Measurements from ENCODE around the gene EPHA10. TPM values are rescaled to one million over a fixed set of nuclear protein-coding genes. Genes with fewer than 3 reads are reported as not detected.
"Not testable (repeated sequence)": the region's sequence is repeated elsewhere in the genome, so short reads cannot be mapped to it uniquely, and the experiment has no call there.

The EPHA10 gene
- total RNA-seq, 4 donors from 2014 or later, result 0.17 TPM; not detected in 3

DNA sequence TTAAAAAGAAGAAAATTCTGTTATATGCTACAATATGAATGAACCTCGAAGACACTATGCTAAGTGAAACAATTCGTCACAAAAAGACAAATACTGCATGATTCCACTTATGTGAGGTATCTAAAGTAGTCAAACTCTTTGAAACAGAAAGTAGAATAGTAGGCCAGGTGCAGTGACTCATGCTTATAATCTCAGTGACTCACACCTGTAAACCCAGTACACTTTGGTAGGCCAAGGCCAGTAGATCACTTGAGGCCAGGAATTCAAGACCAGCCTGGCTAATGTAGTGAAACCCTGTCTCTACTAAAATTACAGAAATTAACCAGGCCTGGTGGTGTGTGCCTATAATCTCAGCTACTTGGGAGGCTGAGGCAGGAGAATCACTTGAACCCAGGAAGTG, 25.7 kb downstream of the EPHA10 start:
- intact Hi-C loops (cut with DNase I; ENCODE audit: low total_unique reads), result no loop called here
- Histone ChIP-seq H3K27me3 (peaks cover 8 to 15% (median 15%) of the 10 kb centered on the region in 3 donors), H3K36me3 (no peaks in the 10 kb centered on the region), H3K9me3 (no peaks in the 10 kb centered on the region), H3K27ac (no peak overlapping the region), H3K4me1 (no peaks in the 10 kb centered on the region), H3K4me3 (no peak overlapping the region)
- DNase-seq (no peak), ATAC-seq (no peak)
- TF ChIP-seq, protein P1, sequence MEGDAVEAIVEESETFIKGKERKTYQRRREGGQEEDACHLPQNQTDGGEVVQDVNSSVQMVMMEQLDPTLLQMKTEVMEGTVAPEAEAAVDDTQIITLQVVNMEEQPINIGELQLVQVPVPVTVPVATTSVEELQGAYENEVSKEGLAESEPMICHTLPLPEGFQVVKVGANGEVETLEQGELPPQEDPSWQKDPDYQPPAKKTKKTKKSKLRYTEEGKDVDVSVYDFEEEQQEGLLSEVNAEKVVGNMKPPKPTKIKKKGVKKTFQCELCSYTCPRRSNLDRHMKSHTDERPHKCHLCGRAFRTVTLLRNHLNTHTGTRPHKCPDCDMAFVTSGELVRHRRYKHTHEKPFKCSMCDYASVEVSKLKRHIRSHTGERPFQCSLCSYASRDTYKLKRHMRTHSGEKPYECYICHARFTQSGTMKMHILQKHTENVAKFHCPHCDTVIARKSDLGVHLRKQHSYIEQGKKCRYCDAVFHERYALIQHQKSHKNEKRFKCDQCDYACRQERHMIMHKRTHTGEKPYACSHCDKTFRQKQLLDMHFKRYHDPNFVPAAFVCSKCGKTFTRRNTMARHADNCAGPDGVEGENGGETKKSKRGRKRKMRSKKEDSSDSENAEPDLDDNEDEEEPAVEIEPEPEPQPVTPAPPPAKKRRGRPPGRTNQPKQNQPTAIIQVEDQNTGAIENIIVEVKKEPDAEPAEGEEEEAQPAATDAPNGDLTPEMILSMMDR (IDR thresholded peaks at IDR 0.05 in 4 of 5, conservative IDR thresholded peaks at IDR 0.05 in 1 of 5), result no peak
- TF ChIP-seq POLR2A (IDR thresholded peaks at IDR 0.05), result no peak
- in situ Hi-C loops (cut with MboI; ENCODE audit: low sequenced_read_pairs in 4 of 4), result no loop called here

DNA sequence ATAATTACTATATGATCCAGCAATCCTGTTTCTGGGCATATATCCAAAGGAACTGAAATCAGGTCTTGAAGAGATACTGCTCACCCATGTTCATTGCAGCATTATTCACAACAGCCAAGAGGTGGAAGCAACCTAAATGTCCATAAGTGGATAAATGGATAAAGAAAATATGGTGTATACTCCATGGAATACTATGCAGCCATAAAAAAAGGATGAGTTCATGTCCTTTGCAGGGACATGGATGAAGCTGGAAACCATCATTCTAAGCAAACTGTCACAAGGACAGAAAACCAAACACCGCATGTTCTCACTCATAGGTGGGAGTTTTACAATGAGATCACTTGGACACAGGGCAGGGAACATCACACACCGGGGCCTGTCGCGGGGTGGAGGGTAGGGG, 26.3 kb downstream of the EPHA10 start:
- in situ Hi-C loops (cut with MboI; ENCODE audit: low sequenced_read_pairs in 4 of 4); H3K36me3 ChIP-seq; H3K4me1 ChIP-seq; H3K4me3 ChIP-seq; ATAC-seq; DNase-seq; H3K27ac ChIP-seq; intact Hi-C loops (cut with DNase I; ENCODE audit: low total_unique reads); H3K9me3 ChIP-seq: not testable (repeated sequence)
- peaks cover 8 to 15% (median 15%) of the 10 kb centered on the region in 3 donors for H3K27me3 ChIP-seq

DNA sequence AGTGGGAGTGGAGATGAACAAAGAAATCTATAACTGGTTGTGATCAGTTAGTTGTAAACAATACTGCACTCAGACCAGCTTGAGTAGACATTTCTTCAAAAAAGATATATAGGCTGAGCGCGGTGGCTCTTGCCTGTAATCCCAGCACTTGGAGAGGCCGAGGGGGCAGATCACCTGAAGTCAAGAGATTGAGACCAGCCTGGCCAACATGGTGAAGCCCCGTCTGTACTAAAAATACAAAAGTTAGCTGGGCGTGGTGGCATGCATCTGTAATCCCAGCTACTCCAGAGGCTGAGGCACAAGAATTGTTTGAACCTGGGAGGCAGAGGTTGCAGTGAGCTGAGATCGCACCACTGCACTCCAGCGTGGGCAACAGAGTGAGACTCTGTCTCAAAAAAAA, 26.9 kb downstream of the EPHA10 start:
- H3K36me3 ChIP-seq; ATAC-seq; H3K4me1 ChIP-seq; H3K27ac ChIP-seq; in situ Hi-C loops (cut with MboI; ENCODE audit: low sequenced_read_pairs in 4 of 4); H3K4me3 ChIP-seq; intact Hi-C loops (cut with DNase I; ENCODE audit: low total_unique reads); H3K9me3 ChIP-seq; DNase-seq: not testable (repeated sequence)
- peaks cover 8 to 15% (median 15%) of the 10 kb centered on the region in 3 donors for H3K27me3 ChIP-seq

DNA sequence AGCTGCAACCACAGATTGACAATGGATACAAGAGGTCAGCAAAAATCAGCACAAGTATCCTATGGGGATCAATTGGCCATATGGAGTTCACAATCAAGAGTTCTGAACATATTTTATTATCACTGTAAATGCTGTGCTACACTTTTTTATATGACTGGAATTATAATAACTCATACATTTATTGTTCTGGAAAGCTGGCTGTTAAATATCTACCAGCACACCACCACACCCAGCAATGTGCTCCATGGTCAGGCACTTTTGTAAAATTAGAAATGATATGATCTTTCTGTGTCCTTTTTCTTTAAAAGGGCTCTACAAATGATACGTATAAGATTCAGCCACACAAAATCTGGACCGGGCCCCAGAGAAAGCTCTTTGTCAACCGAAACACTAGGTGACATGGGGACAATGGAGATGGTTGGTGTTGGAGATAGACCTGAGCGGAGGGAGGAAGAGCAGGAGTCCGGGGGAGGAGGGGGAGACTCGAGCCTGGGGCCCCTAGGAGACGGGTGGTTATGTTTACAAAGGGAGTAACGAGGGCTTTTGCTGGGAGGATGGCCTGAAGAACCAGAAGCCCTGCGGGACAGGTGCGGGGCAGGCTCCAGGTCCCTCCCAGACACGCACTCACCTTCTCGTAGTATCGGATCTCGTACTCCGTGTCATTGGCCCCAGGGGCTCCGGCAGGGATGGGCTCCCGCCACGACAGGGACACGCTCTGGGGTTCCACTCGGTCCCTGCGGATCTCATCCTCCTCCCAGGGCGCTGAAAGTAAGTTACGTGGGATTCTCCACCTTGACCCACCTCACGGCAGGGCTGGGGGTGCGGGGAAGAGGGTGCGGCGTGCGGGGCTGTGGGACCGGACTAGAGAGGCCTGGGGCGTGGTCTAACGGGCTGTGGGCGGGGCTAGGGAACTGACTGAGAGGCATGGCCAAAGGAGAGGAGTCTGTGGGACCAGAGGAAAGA, 30.0 kb downstream of the EPHA10 start:
- ATAC-seq, result no peak
- Histone ChIP-seq H3K4me1 (no peaks in the 10 kb centered on the region), H3K9me3 (no peaks in the 10 kb centered on the region), H3K36me3 (no peaks in the 10 kb centered on the region), H3K27me3 (peaks cover 8 to 18% (median 12%) of the 10 kb centered on the region in 3 donors), H3K27ac (no peak overlapping the region), H3K4me3 (no peak overlapping the region)
- TF ChIP-seq, protein P1 (IDR thresholded peaks at IDR 0.05 in 4 of 5, conservative IDR thresholded peaks at IDR 0.05 in 1 of 5), result no peak
- no peak for TF ChIP-seq POLR2A (IDR thresholded peaks at IDR 0.05)
- DNase-seq, result no peak
- in situ Hi-C loops (cut with MboI; ENCODE audit: low sequenced_read_pairs in 4 of 4), result no loop called here
- intact Hi-C loops (cut with DNase I; ENCODE audit: low total_unique reads), result no loop called here

DNA sequence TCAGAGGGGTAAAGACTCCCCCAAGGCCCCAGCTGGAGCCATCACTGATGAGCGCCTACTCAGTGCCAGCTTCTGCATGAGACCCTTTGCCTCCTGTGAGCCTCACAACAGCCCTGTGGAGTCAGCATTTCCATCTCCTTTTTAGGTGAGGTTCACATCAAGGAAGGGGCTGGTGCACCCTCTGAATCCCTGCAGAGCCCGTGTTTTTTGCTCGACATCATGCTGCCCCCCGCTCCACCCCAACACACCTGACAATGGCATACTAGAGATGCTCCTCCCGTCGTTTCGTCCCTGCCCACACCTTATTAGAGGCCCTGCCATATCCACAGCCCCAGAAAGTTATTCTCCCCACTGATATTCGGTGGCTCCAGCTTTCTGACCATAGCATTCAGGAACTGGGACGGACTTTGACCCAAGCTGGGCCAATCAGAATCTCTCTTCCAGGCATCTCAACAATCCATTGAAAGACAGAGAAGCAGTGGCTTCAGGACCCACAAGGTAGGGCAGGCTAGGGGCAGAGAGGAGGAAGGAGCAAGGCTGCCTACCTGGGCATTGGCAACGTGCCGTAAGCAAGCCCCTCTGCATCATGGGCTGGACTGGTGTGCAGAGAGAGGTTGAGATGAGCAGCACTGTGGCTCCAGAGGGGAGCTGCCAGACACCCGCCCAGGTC, 32.7 kb downstream of the EPHA10 start:
- ATAC-seq (no peak), DNase-seq (no peak)
- H3K36me3 ChIP-seq, result no peaks in the 10 kb centered on the region
- intact Hi-C loops (cut with DNase I; ENCODE audit: low total_unique reads), result no loop called here
- peaks cover 8 to 16% (median 12%) of the 10 kb centered on the region in 3 donors for H3K27me3 ChIP-seq
- TF ChIP-seq POLR2A (IDR thresholded peaks at IDR 0.05), result no peak
- TF ChIP-seq, protein P1 (IDR thresholded peaks at IDR 0.05 in 4 of 5, conservative IDR thresholded peaks at IDR 0.05 in 1 of 5), result no peak
- in situ Hi-C loops (cut with MboI; ENCODE audit: low sequenced_read_pairs in 4 of 4), result no loop called here
- H3K4me1 ChIP-seq, result no peaks in the 10 kb centered on the region
- no peak overlapping the region for H3K4me3 ChIP-seq
- no peaks in the 10 kb centered on the region for H3K9me3 ChIP-seq
- H3K27ac ChIP-seq, result no peak overlapping the region
